ENCODE results near the gene PARP16. TPM values are rescaled to one million over a fixed set of nuclear protein-coding genes. Genes with fewer than 3 reads are reported as not detected.
"Not testable (repeated sequence)": the region's sequence is repeated elsewhere in the genome, so short reads cannot be mapped to it uniquely, and the experiment has no call there.

Gene PARP16
- total and polyA plus RNA-seq, 8 donors: 3.1 to 7.5 (median 5.5) TPM

DNA sequence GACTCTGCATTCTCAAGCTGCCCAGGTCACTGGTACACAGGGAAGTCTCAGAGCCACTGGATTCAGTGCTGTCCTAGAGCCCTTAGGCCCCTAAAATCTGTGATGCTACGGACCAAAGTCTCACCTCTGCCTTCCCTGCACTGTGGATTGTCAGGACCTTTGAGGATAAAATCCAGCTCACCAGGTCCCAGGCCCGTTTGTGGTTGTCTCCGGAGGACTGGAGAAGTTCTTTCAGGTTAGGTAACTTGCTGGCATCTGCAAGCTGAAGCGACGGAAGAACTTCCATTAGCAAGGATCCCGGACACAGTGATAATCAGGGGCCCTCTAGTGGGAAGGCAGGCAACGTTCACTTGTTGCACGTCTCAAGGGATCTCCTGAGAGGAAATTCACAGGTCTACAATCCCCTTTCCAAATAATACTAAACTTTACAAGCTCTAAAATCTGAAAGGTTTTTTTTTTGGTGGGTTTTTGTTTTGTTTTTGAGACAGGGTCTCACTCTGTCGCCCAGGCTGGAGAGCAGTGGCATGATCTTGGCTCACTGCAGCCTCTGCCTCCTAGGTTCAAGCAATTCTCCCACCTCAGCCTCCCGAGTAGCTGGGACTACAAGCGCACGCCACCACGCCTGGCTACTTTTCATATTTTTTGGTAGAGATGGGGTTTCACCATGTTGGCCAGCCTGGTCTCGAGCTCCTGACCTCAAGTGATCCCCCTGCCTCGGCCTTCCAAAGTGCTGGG, 15.7 kb downstream of the PARP16 start:
- not testable (repeated sequence) for H3K36me3 ChIP-seq, H3K4me1 ChIP-seq, H3K27me3 ChIP-seq, H3K9me3 ChIP-seq, H3K27ac ChIP-seq, H3K4me3 ChIP-seq
- WGBS, 2 donors: 47 to 48% methylated on average over 15 of the region's 15 CpGs
- peak; percentile 17 to 62 (median 46) for TF ChIP-seq CTCF (IDR thresholded peaks at IDR 0.05)
- peak; percentile 9 for FAIRE-seq
- peak in 4 of 6 donors; percentile 39 to 65 (median 44) for DNase-seq
- ATAC-seq: peak; percentile 82 to 96 (median 94)
- intact Hi-C loops (cut with DNase I): loop anchor here in 1 of 3 donors (5.0 to 10.0 kb wide), 2 partner anchors 74 to 216 kb away; no protein-coding TSS in a partner anchor

- intact Hi-C loops (cut with DNase I): no loop called here
- Histone ChIP-seq H3K36me3 (no peaks in the 10 kb centered on the region), H3K4me3 (no peak overlapping the region), H3K27ac (no peak overlapping the region), H3K27me3 (no peaks in the 10 kb centered on the region), H3K4me1 (no peaks in the 10 kb centered on the region), H3K9me3 (no peaks in the 10 kb centered on the region)
- DNase-seq: no peak
- FAIRE-seq: no peak
- no peak for ATAC-seq
- 92 to 99% methylated on average over 4 of the region's 4 CpGs for WGBS, 2 donors
- no peak for TF ChIP-seq CTCF (IDR thresholded peaks at IDR 0.05)
These were observed 18.3 kb downstream of the PARP16 start for GRCh38 chr15:65268411-65268810.

- DNase-seq: no peak
- Histone ChIP-seq H3K27me3 (no peaks in the 10 kb centered on the region), H3K4me1 (no peaks in the 10 kb centered on the region), H3K27ac (no peak overlapping the region), H3K9me3 (no peaks in the 10 kb centered on the region), H3K4me3 (no peak overlapping the region), H3K36me3 (no peaks in the 10 kb centered on the region)
- FAIRE-seq: no peak
- intact Hi-C loops (cut with DNase I): no loop called here
- no peak for ATAC-seq
- WGBS, 2 donors: 91 to 92% methylated on average over 5 of the region's 5 CpGs
- no peak for TF ChIP-seq CTCF (IDR thresholded peaks at IDR 0.05)
These were observed 20.2 kb downstream of the PARP16 start for GRCh38 chr15:65266469-65266868.

- Histone ChIP-seq H3K4me1 (no peaks in the 10 kb centered on the region), H3K9me3 (no peaks in the 10 kb centered on the region), H3K4me3 (no peak overlapping the region), H3K27ac (no peak overlapping the region), H3K27me3 (no peaks in the 10 kb centered on the region), H3K36me3 (peaks cover 0 to 6% (median 0%) of the 10 kb centered on the region in 3 donors)
- WGBS, 2 donors: 48 to 66% methylated on average over 2 of the region's 2 CpGs
- ATAC-seq (no peak), FAIRE-seq (no peak), DNase-seq (no peak)
- no peak for TF ChIP-seq CTCF (IDR thresholded peaks at IDR 0.05)
- intact Hi-C loops (cut with DNase I): no loop called here
These were observed 21.7 kb downstream of the PARP16 start for GRCh38 chr15:65264863-65265430.

DNA sequence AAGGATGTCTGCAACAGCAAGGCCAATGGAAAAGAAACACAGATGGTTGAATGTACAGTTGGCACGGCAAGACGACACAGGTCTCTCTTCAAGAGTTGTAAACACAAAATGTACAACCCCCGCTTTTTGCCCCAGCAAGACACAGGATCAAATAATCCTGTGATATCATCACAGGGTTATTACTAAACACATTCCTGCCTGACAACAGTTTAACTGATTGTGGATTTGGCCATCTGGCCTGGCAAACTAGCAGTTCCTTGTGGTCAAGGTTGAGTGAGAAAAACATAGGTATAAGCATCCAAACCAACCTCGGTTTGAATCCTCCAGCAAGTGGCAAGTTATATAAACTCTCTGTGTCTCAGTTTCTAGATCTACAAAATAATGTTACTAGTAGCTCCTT, 23.4 kb downstream of the PARP16 start:
- FAIRE-seq (no peak), ATAC-seq (no peak), DNase-seq (no peak)
- Histone ChIP-seq H3K36me3 (peaks cover 0 to 13% (median 0%) of the 10 kb centered on the region in 3 donors), H3K4me1 (no peaks in the 10 kb centered on the region), H3K27me3 (no peaks in the 10 kb centered on the region), H3K4me3 (no peak overlapping the region), H3K9me3 (no peaks in the 10 kb centered on the region), H3K27ac (no peak overlapping the region)
- TF ChIP-seq CTCF (IDR thresholded peaks at IDR 0.05): no peak
- intact Hi-C loops (cut with DNase I): no loop called here
- WGBS, 2 donors: 83 to 86% methylated on average over 4 of the region's 4 CpGs

Measured in pancreas (tissue), 10 donors.